Gastrocnemius medialis (tissue), 4 donors: ENCODE data around the gene SUMO3. TPM values are rescaled to one million over a fixed set of nuclear protein-coding genes. Genes with fewer than 3 reads are reported as not detected.

Experiments
- ATAC-seq, 2 donors: fragments of 150-250 bp; one replicate each; pipeline ENCODE4 v1.9.1; 2016
- DNase-seq, 2 donors: peaks; one replicate each; pipeline ENCODE4 v3.0.0-alpha.2; 2019
- H3K27ac ChIP-seq, 4 donors: fragments of 200-600 bp; sonication (generic); 1 replicate in 1 of 4; 2 replicates in 3 of 4; pipeline ENCODE4 v1.5.1; 2016 to 2018; ENCODE audit warnings: mild to moderate bottlenecking in 2 of 4, moderate library complexity in 1 of 4
- H3K27me3 ChIP-seq, 3 donors: fragments of 200-600 bp; sonication (generic) in 2 of 3; 1 replicate in 1 of 3; 2 replicates in 2 of 3; pipeline versions ENCODE4 v1.5.1 to v1.6.0; 2016 to 2019; ENCODE audit warnings: mild to moderate bottlenecking in 1 of 3, moderate library complexity in 1 of 3
- H3K36me3 ChIP-seq, 2 donors: fragments of 200-600 bp; sonication (generic) in 1 of 2; one replicate each; pipeline ENCODE4 v1.5.1; 2017 to 2018
- H3K4me1 ChIP-seq, 2 donors: fragments of 200-600 bp; sonication (generic) in 1 of 2; one replicate each; pipeline ENCODE4 v1.5.1; 2016 to 2017; ENCODE audit warnings: mild to moderate bottlenecking in 2 of 2
- H3K4me3 ChIP-seq, 4 donors: fragments of 200-600 bp; sonication (generic) in 3 of 4; 1 replicate in 1 of 4; 2 replicates in 3 of 4; pipeline ENCODE4 v1.5.1; 2016 to 2019; ENCODE audit warnings: mild to moderate bottlenecking in 2 of 4
- H3K9me3 ChIP-seq, 3 donors: fragments of 200-600 bp; sonication (generic) in 2 of 3; 1 replicate in 1 of 3; 2 replicates in 2 of 3; pipeline ENCODE4 v1.5.1; 2016 to 2019
- CTCF ChIP-seq, 5 experiments: fragments of 450-650 bp in 3 of 5; fragments of 200-600 bp in 2 of 5; sonication (generic) in 2 of 5; IDR thresholded peaks in 4 of 5; conservative IDR thresholded peaks in 1 of 5; 1 replicate in 4 of 5; 2 replicates in 1 of 5; pipeline ENCODE4 v1.5.1; 2016 to 2019; ENCODE audit warnings: antibody characterized with exemption in 5 of 5, mild to moderate bottlenecking in 3 of 5, moderate library complexity in 3 of 5
- POLR2A ChIP-seq, 2 donors: fragments of 450-650 bp; IDR thresholded peaks; one replicate each; pipeline ENCODE4 v1.6.1; 2017; ENCODE audit warnings: antibody characterized with exemption in 2 of 2, mild to moderate bottlenecking in 2 of 2, moderate library complexity in 2 of 2
- in situ Hi-C, 4 donors: fragments of 200-750 bp; cut with MboI; loops; one replicate each; pipeline versions ENCODE4 v1.15.0 to v1.8.0; 2017; ENCODE audit warnings: low sequenced_read_pairs in 4 of 4
- intact Hi-C: fragments of 100-400 bp; cut with DNase I; formaldehyde crosslinking; loops from one replicate; pipeline ENCODE4 v1.15.1; 2023; ENCODE audit warnings: low total_unique reads
- total RNA-seq, 4 donors: library from RNA; depleted of rRNA; stranded (reverse); fragments of >200 nt; gene quantifications; one replicate each; pipeline versions ENCODE4 v1.1.0 to v1.2.3, GENCODE V29; 2016

SUMO3 gene
- total RNA-seq, 4 donors from 2014 or later, result 49.0 to 85.9 (median 63.7) TPM

GRCh38 chr21:44818640-44819011, 764 bp upstream of the SUMO3 start:
- H3K4me3 ChIP-seq, result peak overlapping the region; percentile 64 to 90 (median 74)
- H3K27me3 ChIP-seq, result no peaks in the 10 kb centered on the region
- intact Hi-C loops, result loop anchor here (1.0 to 5.0 kb wide), 3 partner anchors 39 to 481 kb away; partner anchors contain the start of gene CFAP410
- DNase-seq (no peak), ATAC-seq (no peak)
- H3K36me3 ChIP-seq, result peaks cover 0 to 2% of the 10 kb centered on the region in 2 donors
- TF ChIP-seq POLR2A (IDR thresholded peaks at IDR 0.05) (no peak), CTCF (IDR thresholded peaks at IDR 0.05 in 4 of 5, conservative IDR thresholded peaks at IDR 0.05 in 1 of 5) (no peak)
- peaks cover 9 to 22% of the 10 kb centered on the region in 2 donors for H3K4me1 ChIP-seq
- in situ Hi-C loops, result no loop called here
- peaks cover 0 to 3% (median 0%) of the 10 kb centered on the region in 3 donors for H3K9me3 ChIP-seq
- peak overlapping the region; percentile 78 to 91 (median 90) for H3K27ac ChIP-seq

GRCh38 chr21:44817506-44817880, 369 bp downstream of the SUMO3 start:
- H3K27ac ChIP-seq, result peak overlapping the region; percentile 78 to 91 (median 90)
- ATAC-seq, result peak; percentile 77 to 78
- DNase-seq, result peak; percentile 85 to 87
- in situ Hi-C loops (no loop called here), intact Hi-C loops (loop anchor here (1.0 to 5.0 kb wide), 3 partner anchors 15 to 480 kb away; partner anchors contain the start of gene CFAP410)
- TF ChIP-seq CTCF (IDR thresholded peaks at IDR 0.05 in 4 of 5, conservative IDR thresholded peaks at IDR 0.05 in 1 of 5) (no peak), POLR2A (IDR thresholded peaks at IDR 0.05) (no peak)
- H3K36me3 ChIP-seq, result peaks cover 0 to 10% of the 10 kb centered on the region in 2 donors
- H3K4me1 ChIP-seq, result peaks cover 9 to 22% of the 10 kb centered on the region in 2 donors
- no peaks in the 10 kb centered on the region for H3K9me3 ChIP-seq
- no peaks in the 10 kb centered on the region for H3K27me3 ChIP-seq
- peak overlapping the region; percentile 62 to 90 (median 74) for H3K4me3 ChIP-seq

- peak overlapping the region; percentile 62 to 90 (median 74) for H3K4me3 ChIP-seq
- H3K4me1 ChIP-seq, result peaks cover 9 to 22% of the 10 kb centered on the region in 2 donors
- H3K9me3 ChIP-seq, result no peaks in the 10 kb centered on the region
- H3K27ac ChIP-seq, result peak overlapping the region; percentile 22 to 91 (median 72)
- no peak for TF ChIP-seq CTCF (IDR thresholded peaks at IDR 0.05 in 4 of 5, conservative IDR thresholded peaks at IDR 0.05 in 1 of 5)
- peak in 1 of 2 donors; percentile 29 for DNase-seq
- no peaks in the 10 kb centered on the region for H3K27me3 ChIP-seq
- intact Hi-C loops, result loop anchor here (1.0 to 5.0 kb wide), 3 partner anchors 15 to 480 kb away; partner anchors contain the start of gene CFAP410
- in situ Hi-C loops, result no loop called here
- peaks cover 0 to 10% of the 10 kb centered on the region in 2 donors for H3K36me3 ChIP-seq
- no peak for ATAC-seq
Measured at GRCh38 chr21:44816761-44817505, 929 bp downstream of the SUMO3 start.

GRCh38 chr21:44815852-44816628, 1.8 kb downstream of the SUMO3 start:
- no peak overlapping the region for H3K4me3 ChIP-seq
- no peak overlapping the region for H3K27ac ChIP-seq
- DNase-seq, result no peak
- intact Hi-C loops (loop anchor here (5.0 kb wide), 2 partner anchors 41 to 479 kb away; partner anchors contain the start of gene CFAP410), in situ Hi-C loops (no loop called here)
- ATAC-seq, result no peak
- H3K4me1 ChIP-seq, result peaks cover 9 to 22% of the 10 kb centered on the region in 2 donors
- no peaks in the 10 kb centered on the region for H3K27me3 ChIP-seq
- TF ChIP-seq CTCF (IDR thresholded peaks at IDR 0.05 in 4 of 5, conservative IDR thresholded peaks at IDR 0.05 in 1 of 5) (no peak), POLR2A (IDR thresholded peaks at IDR 0.05) (no peak)
- peaks cover 0 to 10% of the 10 kb centered on the region in 2 donors for H3K36me3 ChIP-seq
- H3K9me3 ChIP-seq, result no peaks in the 10 kb centered on the region
